HG03108 (cell line): ENCODE results near the gene CRKL.

Source experiments
- ATAC-seq: cut with Tn5 transposase; IDR thresholded peaks from one replicate; pipeline ENCODE4 v1.9.1; 2021; ENCODE audit warnings: moderate library complexity; ENCODE audit not compliant: unreplicated experiment

CRKL gene

GRCh38 chr22:20949698-20950183 lies 32.5 kb downstream of the CRKL start:
- no peak for ATAC-seq

- ATAC-seq: no peak
Observed at GRCh38 chr22:20951151-20951931, 34.1 kb downstream of the CRKL start.

GRCh38 chr22:20951932-20952380 lies 34.7 kb downstream of the CRKL start:
- ATAC-seq: no peak

- no peak for ATAC-seq
Observed at GRCh38 chr22:20952544-20953341, 35.5 kb downstream of the CRKL start.

GRCh38 chr22:20953342-20953608 lies 36.1 kb downstream of the CRKL start:
- no peak for ATAC-seq

- no peak for ATAC-seq
Observed at GRCh38 chr22:20953668-20954500, 36.7 kb downstream of the CRKL start.

GRCh38 chr22:20955548-20955947 lies 38.3 kb downstream of the CRKL start:
- no peak for ATAC-seq

- ATAC-seq: no peak
Observed at GRCh38 chr22:20956258-20957101, 39.3 kb downstream of the CRKL start.

- ATAC-seq: no peak
Observed at GRCh38 chr22:20957102-20957682, 40.0 kb downstream of the CRKL start.

GRCh38 chr22:20957683-20958431 lies 40.6 kb downstream of the CRKL start:
- no peak for ATAC-seq

GRCh38 chr22:20959578-20960461 lies 42.6 kb downstream of the CRKL start:
- no peak for ATAC-seq

- ATAC-seq: no peak
Observed at GRCh38 chr22:20960609-20961008, 43.4 kb downstream of the CRKL start.

GRCh38 chr22:20962491-20962945 lies 45.3 kb downstream of the CRKL start:
- no peak for ATAC-seq

- no peak for ATAC-seq
Observed at GRCh38 chr22:20963201-20964052, 46.2 kb downstream of the CRKL start.

- ATAC-seq: no peak
Observed at GRCh38 chr22:20964090-20964798, 47.0 kb downstream of the CRKL start.

- ATAC-seq: no peak
Observed at GRCh38 chr22:20964799-20965103, 47.5 kb downstream of the CRKL start.
